IMR-90 (cell line): ENCODE measurements around the gene TMEM26.

Experiments used
- CEBPB ChIP-seq: IDR thresholded peaks from 2 replicates; pipeline ENCODE4 v1.6.1; 2012; ENCODE audit warnings: low read depth, low read length, improper control_type of control experiment
- FOS ChIP-seq: fragments of 150-350 bp; IDR thresholded peaks from 2 replicates; pipeline ENCODE4 v1.6.1; 2016; ENCODE audit warnings: low read depth, low read length
- MAFK ChIP-seq: IDR thresholded peaks from 2 replicates; pipeline ENCODE4 v1.6.1; 2012; ENCODE audit warnings: low read depth, low read length, improper control_type of control experiment
- MXI1 ChIP-seq: IDR thresholded peaks from 2 replicates; pipeline ENCODE4 v1.6.1; 2012; ENCODE audit warnings: low read depth, mild to moderate bottlenecking, low read length, moderate library complexity, borderline replicate concordance
- NFE2L2 ChIP-seq: fragments of 150-350 bp; IDR thresholded peaks from 2 replicates; pipeline ENCODE4 v1.6.1; 2016; ENCODE audit warnings: low read depth, mild to moderate bottlenecking, low read length
- POLR2A ChIP-seq: IDR thresholded peaks from 2 replicates; pipeline ENCODE4 v1.6.1; 2012; ENCODE audit warnings: mild to moderate bottlenecking, low read depth, low read length
- RAD21 ChIP-seq: IDR thresholded peaks from 2 replicates; pipeline ENCODE4 v1.6.1; 2012; ENCODE audit warnings: low read length, improper control_type of control experiment
- RCOR1 ChIP-seq: IDR thresholded peaks from 2 replicates; pipeline ENCODE4 v1.6.1; 2012; ENCODE audit warnings: mild to moderate bottlenecking, low read length, improper control_type of control experiment; ENCODE audit not compliant: insufficient replicate concordance
- RFX5 ChIP-seq: IDR thresholded peaks from 2 replicates; pipeline ENCODE4 v1.8.0; 2012; ENCODE audit warnings: low read depth, mild to moderate bottlenecking, low read length, moderate library complexity
- SMC3 ChIP-seq: fragments of 150-350 bp; IDR thresholded peaks from 2 replicates; pipeline ENCODE4 v1.6.1; 2016; ENCODE audit warnings: low read depth, mild to moderate bottlenecking, antibody characterized with exemption, low read length, moderate library complexity
- TF ChIP-seq, protein P1 (sequence below): conservative IDR thresholded peaks from 2 replicates; pipeline ENCODE4 v1.5.1; 2012; ENCODE audit warnings: mild to moderate bottlenecking, low read depth, low read length, improper control_type of control experiment
- TF ChIP-seq, protein P2 (sequence below): fragments of 150-350 bp; IDR thresholded peaks from 2 replicates; pipeline ENCODE4 v1.6.1; 2017; ENCODE audit warnings: mild to moderate bottlenecking, antibody characterized with exemption, low read length, low read depth
- TF ChIP-seq, protein P3 (sequence below): fragments of 150-350 bp; IDR thresholded peaks from 2 replicates; pipeline ENCODE4 v1.6.1; 2016; ENCODE audit warnings: low read depth, mild to moderate bottlenecking, low read length, moderate library complexity, borderline replicate concordance

DNA sequence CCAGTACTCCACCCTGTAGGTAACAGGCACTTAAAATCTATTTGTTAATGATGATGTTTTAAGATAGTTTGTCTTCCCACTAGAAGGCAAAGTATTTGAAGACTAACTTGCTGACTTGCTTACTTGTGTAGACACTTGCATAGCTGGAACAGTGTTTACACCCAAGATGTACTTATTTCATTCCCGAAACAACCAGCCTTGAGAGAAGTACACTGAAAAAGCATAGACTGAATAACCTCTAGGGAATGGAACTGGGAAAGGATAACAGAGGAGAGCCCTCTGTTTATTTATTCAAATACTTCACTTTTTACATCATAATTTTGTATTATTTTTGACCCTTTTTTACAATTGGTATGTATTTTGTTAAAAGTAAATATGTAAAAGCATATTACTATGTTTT, 33.1 kb upstream of the TMEM26 start:
- TF ChIP-seq RFX5 (no peak), POLR2A (no peak), NFE2L2 (no peak), MAFK (no peak), SMC3 (no peak), CEBPB (no peak), RAD21 (no peak), MXI1 (no peak), RCOR1 (no peak), FOS (no peak)
- TF ChIP-seq, protein P1, sequence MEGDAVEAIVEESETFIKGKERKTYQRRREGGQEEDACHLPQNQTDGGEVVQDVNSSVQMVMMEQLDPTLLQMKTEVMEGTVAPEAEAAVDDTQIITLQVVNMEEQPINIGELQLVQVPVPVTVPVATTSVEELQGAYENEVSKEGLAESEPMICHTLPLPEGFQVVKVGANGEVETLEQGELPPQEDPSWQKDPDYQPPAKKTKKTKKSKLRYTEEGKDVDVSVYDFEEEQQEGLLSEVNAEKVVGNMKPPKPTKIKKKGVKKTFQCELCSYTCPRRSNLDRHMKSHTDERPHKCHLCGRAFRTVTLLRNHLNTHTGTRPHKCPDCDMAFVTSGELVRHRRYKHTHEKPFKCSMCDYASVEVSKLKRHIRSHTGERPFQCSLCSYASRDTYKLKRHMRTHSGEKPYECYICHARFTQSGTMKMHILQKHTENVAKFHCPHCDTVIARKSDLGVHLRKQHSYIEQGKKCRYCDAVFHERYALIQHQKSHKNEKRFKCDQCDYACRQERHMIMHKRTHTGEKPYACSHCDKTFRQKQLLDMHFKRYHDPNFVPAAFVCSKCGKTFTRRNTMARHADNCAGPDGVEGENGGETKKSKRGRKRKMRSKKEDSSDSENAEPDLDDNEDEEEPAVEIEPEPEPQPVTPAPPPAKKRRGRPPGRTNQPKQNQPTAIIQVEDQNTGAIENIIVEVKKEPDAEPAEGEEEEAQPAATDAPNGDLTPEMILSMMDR = no peak
- TF ChIP-seq, protein P2, sequence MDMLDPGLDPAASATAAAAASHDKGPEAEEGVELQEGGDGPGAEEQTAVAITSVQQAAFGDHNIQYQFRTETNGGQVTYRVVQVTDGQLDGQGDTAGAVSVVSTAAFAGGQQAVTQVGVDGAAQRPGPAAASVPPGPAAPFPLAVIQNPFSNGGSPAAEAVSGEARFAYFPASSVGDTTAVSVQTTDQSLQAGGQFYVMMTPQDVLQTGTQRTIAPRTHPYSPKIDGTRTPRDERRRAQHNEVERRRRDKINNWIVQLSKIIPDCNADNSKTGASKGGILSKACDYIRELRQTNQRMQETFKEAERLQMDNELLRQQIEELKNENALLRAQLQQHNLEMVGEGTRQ = no peak
- TF ChIP-seq, protein P3, sequence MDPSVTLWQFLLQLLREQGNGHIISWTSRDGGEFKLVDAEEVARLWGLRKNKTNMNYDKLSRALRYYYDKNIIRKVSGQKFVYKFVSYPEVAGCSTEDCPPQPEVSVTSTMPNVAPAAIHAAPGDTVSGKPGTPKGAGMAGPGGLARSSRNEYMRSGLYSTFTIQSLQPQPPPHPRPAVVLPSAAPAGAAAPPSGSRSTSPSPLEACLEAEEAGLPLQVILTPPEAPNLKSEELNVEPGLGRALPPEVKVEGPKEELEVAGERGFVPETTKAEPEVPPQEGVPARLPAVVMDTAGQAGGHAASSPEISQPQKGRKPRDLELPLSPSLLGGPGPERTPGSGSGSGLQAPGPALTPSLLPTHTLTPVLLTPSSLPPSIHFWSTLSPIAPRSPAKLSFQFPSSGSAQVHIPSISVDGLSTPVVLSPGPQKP = no peak
